NT2/D1 (cell line): ENCODE measurements around the gene SLC33A1.

Source experiments
- DNase-seq: peaks from one replicate; pipeline ENCODE4 v3.0.0-alpha.2; 2011; ENCODE audit warnings: low read depth, low spot score
- H3K27me3 ChIP-seq: 2 replicates; pipeline ENCODE4 v1.6.0; 2011; ENCODE audit warnings: mild to moderate bottlenecking; ENCODE audit not compliant: insufficient read length, insufficient read depth
- H3K36me3 ChIP-seq: 2 replicates; pipeline ENCODE4 v1.6.1; 2011; ENCODE audit warnings: mild to moderate bottlenecking, low read length, mixed read lengths; ENCODE audit not compliant: insufficient read depth, insufficient read length
- H3K4me1 ChIP-seq: 2 replicates; pipeline ENCODE4 v1.5.1; 2011; ENCODE audit not compliant: insufficient read depth, insufficient read length
- H3K4me3 ChIP-seq: 2 replicates; pipeline ENCODE4 v1.5.1; 2011; ENCODE audit warnings: low read depth; ENCODE audit not compliant: insufficient read length
- H3K9ac ChIP-seq: 2 replicates; pipeline ENCODE4 v1.6.0; 2011; ENCODE audit warnings: low read depth; ENCODE audit not compliant: insufficient read length
- H3K9me3 ChIP-seq: 2 replicates; pipeline ENCODE4 v1.5.1; 2011; ENCODE audit warnings: mild to moderate bottlenecking, low read length; ENCODE audit not compliant: insufficient read depth
- SUZ12 ChIP-seq: IDR thresholded peaks from 2 replicates; pipeline ENCODE4 v1.6.1; 2011; ENCODE audit not compliant: insufficient read length, insufficient read depth; ENCODE audit errors: extremely low read depth
- YY1 ChIP-seq: IDR thresholded peaks from 2 replicates; pipeline ENCODE4 v1.6.1; 2011; ENCODE audit not compliant: insufficient read length, insufficient read depth
- ZNF274 ChIP-seq: IDR thresholded peaks from 2 replicates; pipeline ENCODE4 v1.6.1; 2011; ENCODE audit warnings: mild to moderate bottlenecking, low read depth, low read length

SLC33A1 gene

GRCh38 chr3:155780291-155780690, 73.9 kb downstream of the SLC33A1 start:
- Histone ChIP-seq H3K9me3 (peaks cover 9% of the 10 kb centered on the region; the same call in 1 of the 2 replicates), H3K4me1 (no peaks in the 10 kb centered on the region), H3K36me3 (no peaks in the 10 kb centered on the region), H3K9ac (no peak overlapping the region), H3K27me3 (no peaks in the 10 kb centered on the region), H3K4me3 (no peak overlapping the region)
- DNase-seq: no peak
- no peak for TF ChIP-seq SUZ12
- no peak for TF ChIP-seq ZNF274
- no peak for TF ChIP-seq YY1

- H3K27me3 ChIP-seq: no peaks in the 10 kb centered on the region
- H3K36me3 ChIP-seq: peaks cover 3% of the 10 kb centered on the region
- H3K9ac ChIP-seq: no peak overlapping the region
- TF ChIP-seq SUZ12 (no peak), ZNF274 (no peak), YY1 (no peak)
- peaks cover 9% of the 10 kb centered on the region; the same call in 1 of the 2 replicates for H3K9me3 ChIP-seq
- H3K4me3 ChIP-seq: no peak overlapping the region
- H3K4me1 ChIP-seq: no peaks in the 10 kb centered on the region
- DNase-seq: no peak
These were observed 75.8 kb downstream of the SLC33A1 start for GRCh38 chr3:155778462-155778861.

- Histone ChIP-seq H3K9me3 (peaks cover 10% of the 10 kb centered on the region), H3K36me3 (peaks cover 7% of the 10 kb centered on the region), H3K27me3 (no peaks in the 10 kb centered on the region), H3K9ac (no peak overlapping the region), H3K4me1 (no peaks in the 10 kb centered on the region), H3K4me3 (no peak overlapping the region)
- TF ChIP-seq YY1: no peak
- TF ChIP-seq ZNF274: no peak
- TF ChIP-seq SUZ12: no peak
- DNase-seq: no peak
These were observed 81.4 kb downstream of the SLC33A1 start for GRCh38 chr3:155772801-155773200.

DNA sequence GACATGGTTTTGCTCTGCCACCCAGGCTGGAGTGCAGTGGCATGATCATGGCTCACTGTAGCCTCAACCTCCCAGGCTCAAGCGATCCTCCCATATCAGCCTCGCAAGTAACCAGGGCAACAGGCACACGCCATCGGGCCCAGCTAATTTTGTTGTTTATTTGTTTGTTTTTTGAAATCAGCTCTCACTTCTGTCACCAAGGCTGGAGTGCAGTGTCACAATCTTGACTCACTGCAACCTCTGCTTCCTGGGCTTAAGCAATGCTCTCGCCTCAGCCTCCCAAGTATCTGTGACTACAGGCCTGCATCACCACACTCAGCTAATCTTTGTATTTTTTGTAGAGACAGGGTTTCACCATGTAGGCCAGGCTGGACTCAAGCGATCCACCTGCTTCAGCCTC, 83.1 kb downstream of the SLC33A1 start:
- Histone ChIP-seq H3K9me3 (peaks cover 10% of the 10 kb centered on the region), H3K36me3 (peaks cover 7% of the 10 kb centered on the region), H3K4me3 (no peak overlapping the region), H3K9ac (no peak overlapping the region), H3K4me1 (no peaks in the 10 kb centered on the region), H3K27me3 (no peaks in the 10 kb centered on the region)
- DNase-seq: no peak
- no peak for TF ChIP-seq SUZ12
- no peak for TF ChIP-seq ZNF274
- TF ChIP-seq YY1: no peak
